Ureter (tissue), 1 donor: Measurements from ENCODE around the gene AMH. TPM values are rescaled to one million over a fixed set of nuclear protein-coding genes. Genes with fewer than 3 reads are reported as not detected.

Source experiments
- DNase-seq: peaks from one replicate; pipeline ENCODE4 v3.0.0-alpha.2; 2020; ENCODE audit warnings: low spot score
- total RNA-seq: library from RNA; stranded (reverse); gene quantifications from one replicate; pipeline ENCODE4 v1.2.4, GENCODE V29; 2023
- donor health status: DM: yes; HTN: yes; CAD: no.

The AMH gene
- total RNA-seq, 1 donor from 2014 or later: 1.3 TPM

DNA sequence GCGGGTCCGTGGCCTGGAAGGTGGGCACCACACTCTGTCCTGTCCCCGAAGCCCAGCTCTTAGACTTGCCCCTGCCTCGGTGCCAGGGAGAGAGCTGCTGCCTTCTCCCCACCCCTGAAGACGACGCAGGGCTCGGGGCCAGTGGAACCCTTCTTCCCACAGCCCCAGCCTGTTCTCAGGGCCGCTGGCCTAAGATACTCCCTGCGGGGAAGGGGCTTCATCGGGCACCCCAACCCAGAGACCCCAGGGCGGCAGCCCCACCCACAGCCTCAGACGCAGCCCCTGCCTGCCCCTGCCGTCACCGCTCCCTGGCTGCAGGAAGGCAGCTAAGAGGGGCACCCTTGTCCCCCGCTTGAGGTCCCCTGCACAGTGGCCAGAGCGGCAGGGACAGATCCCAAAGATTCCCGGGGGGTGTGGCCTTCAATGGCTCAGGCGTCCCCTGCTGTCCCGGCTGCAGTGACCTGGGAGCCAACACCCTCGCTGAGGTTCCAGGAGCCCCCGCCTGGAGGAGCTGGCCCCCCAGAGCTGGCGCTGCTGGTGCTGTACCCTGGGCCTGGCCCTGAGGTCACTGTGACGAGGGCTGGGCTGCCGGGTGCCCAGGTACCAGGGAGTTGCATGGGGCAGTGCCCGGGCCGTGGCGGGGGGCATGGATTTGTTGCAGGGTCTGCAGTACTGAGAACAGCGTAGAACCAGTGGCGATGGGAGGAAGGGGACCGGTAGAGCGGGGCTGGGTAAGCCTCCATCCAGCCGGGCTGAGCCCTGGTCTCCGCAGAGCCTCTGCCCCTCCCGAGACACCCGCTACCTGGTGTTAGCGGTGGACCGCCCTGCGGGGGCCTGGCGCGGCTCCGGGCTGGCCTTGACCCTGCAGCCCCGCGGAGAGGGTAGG, 1.0 kb downstream of the AMH start:
- no peak for DNase-seq

DNA sequence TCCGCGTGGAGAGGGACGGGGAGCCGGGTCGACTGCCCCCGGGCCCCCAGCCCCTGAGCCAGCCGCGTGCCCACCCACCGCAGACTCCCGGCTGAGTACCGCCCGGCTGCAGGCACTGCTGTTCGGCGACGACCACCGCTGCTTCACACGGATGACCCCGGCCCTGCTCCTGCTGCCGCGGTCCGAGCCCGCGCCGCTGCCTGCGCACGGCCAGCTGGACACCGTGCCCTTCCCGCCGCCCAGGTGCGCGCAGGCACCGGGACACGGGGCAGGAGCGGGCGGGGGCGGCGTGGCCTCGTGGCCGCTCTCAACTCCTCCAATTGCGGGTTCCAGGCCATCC, 1.6 kb downstream of the AMH start:
- DNase-seq: no peak

DNA sequence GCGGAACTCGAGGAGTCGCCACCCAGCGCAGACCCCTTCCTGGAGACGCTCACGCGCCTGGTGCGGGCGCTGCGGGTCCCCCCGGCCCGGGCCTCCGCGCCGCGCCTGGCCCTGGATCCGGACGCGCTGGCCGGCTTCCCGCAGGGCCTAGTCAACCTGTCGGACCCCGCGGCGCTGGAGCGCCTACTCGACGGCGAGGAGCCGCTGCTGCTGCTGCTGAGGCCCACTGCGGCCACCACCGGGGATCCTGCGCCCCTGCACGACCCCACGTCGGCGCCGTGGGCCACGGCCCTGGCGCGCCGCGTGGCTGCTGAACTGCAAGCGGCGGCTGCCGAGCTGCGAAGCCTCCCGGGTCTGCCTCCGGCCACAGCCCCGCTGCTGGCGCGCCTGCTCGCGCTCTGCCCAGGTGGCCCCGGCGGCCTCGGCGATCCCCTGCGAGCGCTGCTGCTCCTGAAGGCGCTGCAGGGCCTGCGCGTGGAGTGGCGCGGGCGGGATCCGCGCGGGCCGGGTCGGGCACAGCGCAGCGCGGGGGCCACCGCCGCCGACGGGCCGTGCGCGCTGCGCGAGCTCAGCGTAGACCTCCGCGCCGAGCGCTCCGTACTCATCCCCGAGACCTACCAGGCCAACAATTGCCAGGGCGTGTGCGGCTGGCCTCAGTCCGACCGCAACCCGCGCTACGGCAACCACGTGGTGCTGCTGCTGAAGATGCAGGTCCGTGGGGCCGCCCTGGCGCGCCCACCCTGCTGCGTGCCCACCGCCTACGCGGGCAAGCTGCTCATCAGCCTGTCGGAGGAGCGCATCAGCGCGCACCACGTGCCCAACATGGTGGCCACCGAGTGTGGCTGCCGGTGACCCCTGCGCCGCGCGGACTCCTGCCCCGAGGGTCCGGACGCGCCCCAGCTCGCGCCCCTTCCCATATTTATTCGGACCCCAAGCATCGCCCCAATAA, 2.3 kb downstream of the AMH start:
- DNase-seq: no peak

DNA sequence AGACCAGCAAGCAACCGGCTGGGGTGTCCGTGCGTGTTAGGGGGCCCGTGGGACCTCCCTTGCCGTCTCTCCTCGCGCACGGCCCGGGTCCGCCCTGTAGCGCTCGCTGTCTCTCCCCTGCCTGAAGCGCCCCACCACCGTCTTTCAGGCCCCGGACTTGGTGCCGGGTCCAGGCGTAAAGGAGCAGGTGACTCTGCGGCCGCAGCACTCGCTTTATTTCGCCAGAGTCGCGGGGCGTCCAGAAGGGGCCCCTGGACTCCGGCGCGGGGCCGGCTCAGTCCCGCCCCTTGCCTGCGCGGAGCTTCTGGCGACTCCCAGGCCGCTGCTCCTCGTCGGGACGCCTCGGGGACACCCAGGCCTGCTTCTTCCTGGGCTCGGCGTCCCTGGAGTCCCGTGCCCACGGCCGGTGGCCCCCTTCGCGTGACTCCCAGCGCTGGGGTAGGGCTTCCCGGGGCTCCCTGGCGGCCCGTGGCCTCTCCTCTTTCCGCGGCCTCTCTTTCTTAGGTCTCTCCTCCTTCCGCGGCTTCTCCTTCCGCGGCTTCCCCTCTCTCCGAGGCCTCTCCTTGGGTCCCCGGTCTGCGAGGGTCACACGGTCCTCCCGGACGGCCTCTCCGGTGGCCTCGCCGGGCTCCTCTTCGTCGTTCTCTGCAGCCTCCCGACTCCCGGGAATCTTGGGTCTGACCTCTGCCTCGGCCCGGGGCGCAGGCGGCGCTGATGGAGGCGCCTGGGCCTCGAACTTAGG, 3.1 kb downstream of the AMH start:
- DNase-seq: no peak

DNA sequence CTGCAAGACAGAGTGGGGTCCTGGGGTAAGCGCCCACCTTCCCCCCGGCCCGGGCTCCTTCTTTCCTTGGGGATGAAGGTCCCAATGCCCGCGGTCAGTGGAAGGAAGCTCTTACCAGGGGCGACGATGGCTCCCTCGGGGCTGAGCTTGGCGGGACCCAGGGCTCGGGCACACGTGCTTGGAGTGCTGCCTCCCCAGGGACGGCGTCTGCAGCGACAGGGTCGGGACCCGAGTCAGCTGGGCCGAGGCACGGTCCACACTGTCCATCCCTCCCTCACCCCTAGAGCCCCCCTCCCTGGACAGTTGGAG, 3.6 kb downstream of the AMH start:
- DNase-seq: no peak

DNA sequence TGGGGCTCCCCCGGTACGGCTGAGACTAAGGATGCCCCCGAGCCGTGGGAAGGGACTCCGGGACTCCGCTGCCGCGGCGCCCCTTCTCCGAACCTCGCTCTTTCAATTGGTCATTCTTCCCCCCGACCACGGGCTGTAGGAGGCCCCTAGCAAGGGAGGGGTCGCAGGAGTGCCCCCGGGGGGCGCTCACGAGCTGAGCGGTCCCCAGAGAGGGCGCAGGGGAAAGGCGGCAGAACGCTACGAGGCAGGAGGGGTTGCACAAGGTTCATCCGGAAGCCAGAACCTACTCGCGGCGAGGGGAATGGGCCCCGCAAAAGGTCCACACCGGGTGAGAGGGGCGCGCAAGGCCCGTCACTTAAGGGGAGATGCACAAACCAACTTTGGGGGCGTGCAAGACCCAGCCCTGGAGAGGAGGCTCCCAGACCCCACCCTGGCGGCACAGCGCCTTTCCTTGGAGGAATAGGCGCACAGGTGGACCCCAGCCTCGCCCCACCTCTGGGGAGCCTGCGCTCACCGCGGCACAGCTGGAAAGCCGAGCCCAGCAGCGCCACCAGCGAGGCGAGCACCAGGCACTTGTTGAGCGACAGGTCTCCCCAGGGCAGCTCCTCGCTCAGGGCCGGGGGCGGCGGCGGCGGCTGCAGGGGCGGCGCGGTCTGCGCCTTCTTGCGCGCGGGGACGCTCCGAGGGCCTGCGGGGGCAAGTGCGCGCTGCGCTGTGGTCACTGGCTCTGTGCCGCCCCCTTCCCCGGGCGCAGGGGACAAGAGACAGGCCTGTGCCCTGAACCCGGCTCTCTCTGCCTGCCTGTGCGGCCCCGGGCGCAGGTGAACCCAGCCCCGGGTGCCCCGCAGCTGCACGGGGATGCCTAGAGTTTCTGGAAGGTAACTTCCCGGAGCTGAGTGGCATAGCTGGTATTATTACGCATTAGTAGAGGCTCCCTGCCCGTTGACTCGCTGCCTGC, 4.3 kb downstream of the AMH start:
- no peak for DNase-seq

DNA sequence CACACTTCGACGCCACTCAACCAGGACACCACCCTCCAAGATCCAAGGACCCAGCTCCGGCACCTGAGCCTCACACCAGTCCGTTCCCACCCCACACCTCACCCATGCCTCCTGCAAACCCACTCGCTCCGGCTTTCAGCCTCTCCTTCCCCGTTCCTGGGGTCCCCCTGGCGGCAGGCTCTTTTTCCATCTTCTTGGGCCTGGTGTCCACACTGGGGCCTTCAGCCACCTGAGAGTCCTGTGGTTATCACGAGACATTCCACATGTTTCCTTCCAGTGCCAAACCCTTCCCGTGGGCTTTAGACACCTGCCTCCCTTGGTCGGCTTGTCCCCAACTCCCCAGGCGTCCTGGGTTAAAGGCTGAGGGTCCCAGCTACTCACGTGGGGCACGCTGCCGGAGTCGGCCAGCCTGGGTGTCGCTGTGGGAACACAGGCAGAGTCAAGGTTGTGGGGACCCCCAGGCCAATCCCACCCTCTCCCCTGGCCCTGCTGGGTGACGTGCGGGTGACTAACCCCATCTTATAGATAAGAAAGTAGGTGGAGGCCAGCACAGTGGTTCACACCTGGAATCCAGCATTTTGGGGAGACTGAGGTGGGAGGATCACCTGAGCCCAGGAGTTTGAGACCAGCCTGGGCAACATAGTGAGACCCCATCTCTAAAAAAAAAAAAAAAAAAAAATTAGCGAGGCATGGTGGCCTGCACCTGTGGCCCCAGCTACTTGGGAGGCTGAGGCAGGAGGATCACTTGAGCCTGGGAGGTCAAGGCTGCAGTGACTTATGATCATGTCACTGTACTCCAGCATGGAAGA, 5.1 kb downstream of the AMH start:
- no peak for DNase-seq

DNA sequence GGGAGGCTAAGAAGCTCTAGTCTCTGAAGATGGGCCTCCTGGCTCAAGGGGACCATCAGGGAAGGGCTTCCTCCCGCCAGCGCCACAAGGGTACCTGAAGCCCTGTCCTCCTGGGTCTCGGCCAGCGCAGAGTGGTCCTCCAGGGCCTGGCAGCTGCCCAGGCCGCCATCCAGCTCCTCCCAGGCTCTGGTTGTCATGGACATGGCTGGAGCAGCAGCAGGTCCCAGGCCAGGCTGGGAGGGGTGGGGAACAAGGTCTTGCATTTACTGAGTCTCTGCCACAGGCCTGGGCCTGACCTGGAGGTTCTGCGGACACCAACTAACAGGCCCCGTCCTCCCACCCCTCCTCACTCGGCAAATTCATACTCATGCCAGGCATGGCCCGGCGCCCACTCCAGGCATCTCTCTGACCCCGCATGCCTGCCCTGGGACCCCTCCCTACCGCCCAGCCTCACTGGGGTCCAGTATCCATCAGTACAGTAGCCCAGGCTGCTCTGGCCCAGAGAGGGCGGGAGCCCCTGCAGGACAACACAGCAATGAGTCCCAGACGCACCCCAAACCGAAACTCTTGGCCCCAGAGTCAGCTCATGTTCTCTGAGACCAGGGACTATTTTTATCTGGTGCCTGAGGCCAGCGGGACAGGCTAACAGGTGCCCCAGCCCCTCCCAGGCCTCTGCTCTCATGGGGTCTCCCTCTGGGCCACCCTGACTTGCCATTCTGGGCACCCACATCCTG, 6.2 kb downstream of the AMH start:
- no peak for DNase-seq

DNA sequence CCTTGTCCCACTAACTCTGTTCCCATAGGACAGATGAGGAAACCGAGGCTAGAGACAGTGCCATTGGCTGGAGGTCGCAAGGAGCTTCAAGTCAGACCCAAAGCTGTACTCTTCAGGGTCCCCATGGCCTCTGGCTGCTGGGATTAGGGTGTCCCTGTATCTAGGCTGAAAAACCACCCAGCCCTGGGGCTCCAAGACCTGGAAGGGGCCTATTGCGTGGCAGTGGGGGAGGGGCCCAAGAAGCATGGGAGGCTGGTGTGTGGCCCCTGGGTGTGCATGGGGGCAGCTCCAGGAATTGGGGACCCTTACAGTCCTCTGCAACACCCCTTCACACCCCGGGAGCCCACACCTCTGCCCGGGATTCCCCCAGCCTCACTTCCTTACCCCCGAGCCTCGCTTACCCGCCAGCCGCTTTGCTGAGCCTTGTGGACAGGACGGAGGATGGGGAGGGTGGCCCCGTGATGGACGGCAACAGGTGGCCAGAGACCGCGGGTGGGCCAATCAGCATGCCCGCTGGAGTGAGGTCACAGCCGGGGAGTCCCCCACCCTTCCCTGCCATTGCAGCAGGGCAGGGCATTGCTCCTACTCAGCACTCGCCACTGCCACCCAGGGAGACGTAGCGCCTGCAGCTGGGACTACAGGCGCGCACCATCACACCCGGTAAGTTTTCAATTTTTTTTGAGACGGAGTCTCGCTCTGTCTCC, 7.0 kb downstream of the AMH start, which contains the start of gene JSRP1:
Gene JSRP1, minus strand, starts transcription at position 436 of the 704 bp plus-strand sequence. CDS start 1,103 bp downstream, outside the sequence.
- no peak for DNase-seq

DNA sequence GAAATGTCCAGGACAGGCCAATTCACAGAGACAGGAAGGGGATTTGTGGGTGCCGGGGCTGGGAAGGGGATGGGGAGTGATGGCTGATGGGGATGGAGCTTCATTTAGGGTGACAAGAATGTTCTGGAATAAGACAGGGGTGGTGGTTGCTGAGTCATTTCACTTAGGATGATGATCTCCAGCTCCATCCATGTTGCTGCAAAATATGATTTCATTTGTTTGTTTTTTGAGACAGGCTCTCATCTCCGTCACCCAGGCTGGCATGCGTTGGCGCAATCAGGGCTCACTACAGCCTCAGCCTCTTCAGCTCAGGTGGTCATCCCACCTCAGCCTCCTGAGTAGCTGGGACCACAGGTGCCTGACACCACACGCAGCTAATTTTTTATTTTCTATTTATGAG, 10.2 kb downstream of the AMH start:
- no peak for DNase-seq

DNA sequence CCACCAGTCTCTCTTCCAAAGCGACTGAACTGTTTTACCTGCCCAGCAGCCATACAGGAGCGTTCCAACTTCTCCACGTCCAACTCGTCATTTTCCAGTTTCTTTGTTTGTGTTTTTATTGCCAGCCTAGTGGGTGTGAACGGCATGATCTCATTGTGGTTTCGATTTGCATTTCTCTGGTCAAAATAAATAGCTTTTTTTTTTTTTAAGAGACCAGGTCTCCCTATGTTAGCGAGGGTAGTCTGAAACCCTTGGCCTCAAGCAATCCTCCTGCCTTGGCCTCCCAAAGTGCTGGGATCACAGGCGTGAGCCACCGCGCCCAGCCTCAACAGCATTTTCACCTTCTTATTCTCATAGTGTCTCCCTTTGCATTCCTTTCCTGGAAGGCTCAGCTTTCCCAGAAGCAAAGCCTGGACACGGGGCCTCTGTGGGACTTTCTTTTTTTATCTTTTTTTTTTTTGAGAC, 11.2 kb downstream of the AMH start:
- DNase-seq: no peak

DNA sequence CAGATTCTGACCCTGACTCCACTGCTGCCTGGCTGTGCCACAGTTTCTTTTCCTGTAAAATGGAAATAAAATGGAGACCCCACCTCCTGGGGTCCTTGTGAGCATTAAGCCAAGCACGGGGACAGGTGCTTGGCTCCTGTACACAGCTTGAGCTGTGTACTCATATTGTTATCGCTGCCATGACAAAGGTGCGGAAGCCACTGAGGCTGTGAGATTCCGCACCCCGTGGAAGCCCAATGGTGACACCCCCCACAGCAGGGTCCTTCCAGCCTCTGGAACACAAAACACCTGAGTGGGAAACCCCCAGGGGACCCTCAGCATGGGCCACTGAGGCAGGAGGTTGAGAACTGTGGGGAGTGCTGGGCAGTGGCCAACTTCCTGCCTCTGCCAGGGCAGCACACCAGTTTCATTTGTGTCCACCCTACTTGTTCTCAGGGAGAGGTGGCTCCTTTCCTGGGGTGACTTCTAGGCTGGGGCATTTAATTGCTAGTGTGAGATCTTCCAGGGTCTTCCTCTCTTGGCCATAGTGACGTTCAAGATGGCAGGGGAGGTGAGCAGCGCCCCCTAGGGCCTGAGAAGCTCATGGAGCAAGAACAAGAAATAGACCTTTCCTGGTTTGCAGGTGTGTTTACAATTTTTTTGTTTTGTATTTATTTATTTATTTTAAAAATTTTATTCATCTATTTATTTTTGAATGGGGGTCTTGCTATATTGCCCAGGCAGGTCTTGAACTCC, 12.5 kb downstream of the AMH start:
- no peak for DNase-seq

DNA sequence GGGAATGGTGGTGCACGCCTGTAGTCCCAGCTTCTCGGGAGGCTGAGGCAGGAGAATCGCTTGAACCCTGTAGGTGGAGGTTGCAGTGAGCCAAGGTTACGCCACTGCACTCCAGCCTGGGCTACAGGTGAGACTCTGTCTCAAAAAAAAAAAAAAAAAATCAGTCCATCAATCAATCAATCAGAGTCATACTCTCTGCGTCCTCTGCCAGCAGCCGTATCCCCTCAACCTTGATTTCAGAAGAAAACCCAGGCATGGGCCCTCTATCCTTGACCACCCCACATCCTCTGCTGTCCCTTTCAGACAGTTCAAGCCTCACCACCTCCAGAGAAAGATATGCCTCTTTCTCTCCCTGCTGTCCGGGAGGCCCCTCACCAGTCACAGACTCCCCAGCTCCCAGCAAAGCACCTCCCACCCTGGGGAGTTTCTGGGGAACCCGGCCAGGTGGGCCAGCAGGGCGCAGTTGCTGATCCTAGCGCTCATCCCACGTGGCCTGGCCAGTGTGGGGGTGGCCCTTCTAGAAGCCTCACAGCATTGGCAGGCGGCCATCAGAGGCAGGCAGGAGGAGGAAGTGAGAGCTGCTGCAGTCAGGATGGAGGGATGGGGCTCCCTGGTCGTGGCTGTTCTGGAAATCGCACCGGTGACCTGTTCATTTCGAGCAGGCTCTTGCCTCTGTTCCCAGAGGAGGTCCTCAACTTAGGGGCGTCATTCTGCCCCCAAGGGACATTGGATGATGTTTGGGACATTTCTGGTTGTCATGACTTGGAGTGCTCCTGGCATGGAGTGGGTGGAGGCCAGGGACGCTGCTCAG, 17.3 kb downstream of the AMH start:
- peak; percentile 84 for DNase-seq

DNA sequence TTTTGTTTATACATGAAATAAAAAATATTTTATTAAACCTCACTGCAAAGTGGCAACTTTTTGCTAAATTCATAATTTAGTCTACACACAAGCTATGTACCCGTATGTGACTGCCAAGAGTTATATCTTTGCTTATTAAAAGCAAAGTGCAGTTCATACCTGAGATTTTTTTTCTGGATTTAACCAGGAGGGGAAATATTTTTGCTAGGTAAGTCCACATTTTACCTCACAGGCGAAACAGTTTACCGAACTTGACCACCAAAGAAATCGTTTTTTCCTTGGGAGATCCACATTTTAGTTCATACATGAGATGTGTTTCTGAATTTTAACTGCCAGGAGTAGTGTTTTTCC, 19.3 kb downstream of the AMH start:
- DNase-seq: no peak

DNA sequence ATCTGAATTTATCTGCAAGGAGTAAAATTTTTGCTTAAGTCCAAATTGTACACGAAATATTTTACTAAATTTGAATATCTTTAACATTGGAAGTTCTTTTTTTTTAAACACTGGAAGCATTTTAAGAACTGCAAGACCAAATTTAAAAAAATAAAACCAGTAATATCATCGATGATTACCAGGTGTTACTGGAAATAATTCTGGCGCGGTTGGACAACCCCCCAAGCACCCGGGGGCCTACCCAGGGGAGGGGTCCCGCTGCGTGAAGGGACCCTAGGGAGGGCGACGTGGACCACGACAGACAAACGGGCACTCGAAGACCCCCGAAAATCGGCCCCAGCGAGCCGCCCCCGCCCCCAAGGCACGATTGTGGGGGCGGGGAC, 19.7 kb downstream of the AMH start:
- DNase-seq: no peak

DNA sequence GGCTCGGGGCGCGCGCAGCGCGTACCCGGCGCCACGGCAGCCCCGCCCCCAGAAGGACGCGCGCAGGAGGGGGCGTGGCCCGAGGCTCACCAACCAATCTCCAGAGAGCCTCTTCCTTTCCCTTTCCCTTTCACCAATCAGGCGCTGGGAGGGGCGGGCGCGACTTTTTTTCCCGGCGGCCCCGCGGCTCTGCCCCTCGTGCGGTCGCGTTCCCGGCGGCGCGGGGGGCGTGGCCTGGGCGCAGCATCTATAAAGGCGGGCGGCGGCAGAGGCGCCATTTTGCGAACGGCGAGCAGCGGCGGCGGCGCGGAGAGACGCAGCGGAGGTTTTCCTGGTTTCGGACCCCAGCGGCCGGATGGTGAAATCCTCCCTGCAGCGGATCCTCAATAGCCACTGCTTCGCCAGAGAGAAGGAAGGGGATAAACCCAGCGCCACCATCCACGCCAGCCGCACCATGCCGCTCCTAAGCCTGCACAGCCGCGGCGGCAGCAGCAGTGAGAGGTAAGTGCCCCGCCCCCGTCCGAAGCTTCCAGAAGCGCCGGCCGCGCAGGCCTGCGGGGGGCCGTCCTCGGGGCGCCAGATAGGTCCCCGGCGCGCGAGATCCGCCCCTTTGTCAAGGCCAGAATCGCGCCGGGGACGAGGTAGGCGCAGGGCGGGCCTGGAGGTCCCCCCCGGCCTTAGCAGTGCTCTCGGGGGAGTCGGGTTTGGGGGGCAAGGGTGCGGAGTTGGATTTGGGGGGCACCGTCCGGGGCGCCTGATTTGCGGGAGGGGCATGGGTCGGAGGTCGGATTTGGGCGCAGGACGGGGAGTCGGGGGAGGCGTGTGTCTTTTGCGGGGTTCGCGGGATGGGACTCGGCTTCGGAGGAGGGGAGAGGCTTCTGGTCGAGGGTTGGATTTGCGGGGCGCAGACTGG, 20.4 kb downstream of the AMH start:
- peak; percentile 99 for DNase-seq
